Loucy (cell line): ENCODE results near the gene SMPDL3A.

Experiments
- CTCF ChIP-seq: fragments of 200-600 bp; sonication (generic); conservative IDR thresholded peaks from 2 replicates; pipeline ENCODE4 v1.5.1; 2014; ENCODE audit warnings: mild to moderate bottlenecking, antibody characterized with exemption, low read length
- EZH2phosphoT487 ChIP-seq: fragments of 200-600 bp; IDR thresholded peaks from 2 replicates; pipeline ENCODE4 v1.6.1; 2018; ENCODE audit warnings: antibody characterized with exemption, mild to moderate bottlenecking, moderate library complexity, borderline replicate concordance

GRCh38 chr6:122787721-122788120, 1.3 kb upstream of the SMPDL3A start:
- no peak for TF ChIP-seq CTCF
- TF ChIP-seq EZH2phosphoT487 = no peak
